H4 (cell line): ENCODE data around the gene HNRNPA3. TPM values are rescaled to one million over a fixed set of nuclear protein-coding genes. Genes with fewer than 3 reads are reported as not detected.
"Not testable (repeated sequence)": the region's sequence is repeated elsewhere in the genome, so short reads cannot be mapped to it uniquely, and the experiment has no call there.

Source experiments
- DNase-seq: peaks from one replicate; pipeline ENCODE4 v3.0.0-alpha.2; 2015; ENCODE audit warnings: low spot score
- total RNA-seq: library from RNA; depleted of rRNA; stranded (reverse); fragments of >200 nt; shearing (Covaris generic); gene quantifications from 2 replicates; pipeline ENCODE4 v1.2.3, GENCODE V29; 2014

HNRNPA3 gene
- total RNA-seq, 1 experiment from 2014 or later: 34.9 TPM

- no peak for DNase-seq
Measured at GRCh38 chr2:177232098-177232704, 19.6 kb downstream of the HNRNPA3 start.

GRCh38 chr2:177234267-177234666, 21.7 kb downstream of the HNRNPA3 start:
- no peak for DNase-seq

GRCh38 chr2:177235855-177236437, 23.4 kb downstream of the HNRNPA3 start:
- no peak for DNase-seq

- DNase-seq: no peak
Measured at GRCh38 chr2:177237932-177238331, 25.3 kb downstream of the HNRNPA3 start.

- no peak for DNase-seq
Measured at GRCh38 chr2:177239053-177239452, 26.5 kb downstream of the HNRNPA3 start.

- peak; percentile 57 for DNase-seq
Measured at GRCh38 chr2:177239932-177240630, 27.5 kb downstream of the HNRNPA3 start.

GRCh38 chr2:177241711-177242120, 29.1 kb downstream of the HNRNPA3 start:
- DNase-seq: no peak

- DNase-seq: peak; percentile 94
Measured at GRCh38 chr2:177242121-177242987, 29.8 kb downstream of the HNRNPA3 start.

GRCh38 chr2:177243073-177243472, 30.5 kb downstream of the HNRNPA3 start:
- DNase-seq: no peak

- DNase-seq: no peak
Measured at GRCh38 chr2:177243476-177243875, 30.9 kb downstream of the HNRNPA3 start.

- no peak for DNase-seq
Measured at GRCh38 chr2:177244244-177244771, 31.7 kb downstream of the HNRNPA3 start.

- peak; percentile 93 for DNase-seq
Measured at GRCh38 chr2:177245010-177245422, 32.4 kb downstream of the HNRNPA3 start.

- no peak for DNase-seq
Measured at GRCh38 chr2:177246000-177246399, 33.4 kb downstream of the HNRNPA3 start.

- not testable (repeated sequence) for DNase-seq
Measured at GRCh38 chr2:177246523-177247030, 34.0 kb downstream of the HNRNPA3 start.

- DNase-seq: no peak
Measured at GRCh38 chr2:177247693-177248262, 35.2 kb downstream of the HNRNPA3 start.

GRCh38 chr2:177249038-177249437, 36.4 kb downstream of the HNRNPA3 start:
- no peak for DNase-seq

GRCh38 chr2:177250461-177250860, 37.9 kb downstream of the HNRNPA3 start:
- no peak for DNase-seq

GRCh38 chr2:177251165-177251542, 38.6 kb downstream of the HNRNPA3 start:
- DNase-seq: no peak

- DNase-seq: no peak
Measured at GRCh38 chr2:177252808-177253531, 40.4 kb downstream of the HNRNPA3 start.

- no peak for DNase-seq
Measured at GRCh38 chr2:177253704-177254103, 41.1 kb downstream of the HNRNPA3 start.
